Esophagus muscularis mucosa (tissue), 4 donors: ENCODE results near the gene SMIM12. TPM values are rescaled to one million over a fixed set of nuclear protein-coding genes. Genes with fewer than 3 reads are reported as not detected.

Experiments
- DNase-seq: peaks from one replicate; pipeline ENCODE4 v3.0.0-alpha.2; 2017; ENCODE audit errors: extremely low spot score
- H3K27ac ChIP-seq, 4 donors: fragments of 200-600 bp; sonication (generic); replicated peaks in 1 of 4; 1 replicate in 3 of 4; 2 replicates in 1 of 4; pipeline ENCODE4 v1.5.1; 2016 to 2019; ENCODE audit warnings: mild to moderate bottlenecking in 1 of 4
- H3K27me3 ChIP-seq, 4 donors: fragments of 200-600 bp; sonication (generic); one replicate each; pipeline versions ENCODE4 v1.5.1 to v1.6.0; 2016 to 2019
- H3K36me3 ChIP-seq, 4 donors: fragments of 200-600 bp; sonication (generic); one replicate each; pipeline ENCODE4 v1.5.1; 2016 to 2019
- H3K4me1 ChIP-seq, 4 donors: fragments of 200-600 bp; sonication (generic); one replicate each; pipeline ENCODE4 v1.5.1; 2016 to 2019
- H3K4me3 ChIP-seq, 4 donors: fragments of 200-600 bp; sonication (generic); 1 replicate in 2 of 4; 2 replicates in 2 of 4; pipeline ENCODE4 v1.5.1; 2016 to 2019; ENCODE audit warnings: mild to moderate bottlenecking in 4 of 4, moderate library complexity in 1 of 4
- H3K9me3 ChIP-seq, 4 donors: fragments of 200-600 bp; sonication (generic); 1 replicate in 3 of 4; 2 replicates in 1 of 4; pipeline ENCODE4 v1.5.1; 2016 to 2019
- CTCF ChIP-seq, 3 experiments: fragments of 200-600 bp in 2 of 3; fragments of 450-650 bp in 1 of 3; sonication (generic) in 2 of 3; IDR thresholded peaks; one replicate each; pipeline ENCODE4 v1.5.1; 2017 to 2019; ENCODE audit warnings: antibody characterized with exemption in 3 of 3, mild to moderate bottlenecking in 2 of 3, moderate library complexity in 1 of 3
- EP300 ChIP-seq: sonication (generic); formaldehyde crosslinking; IDR thresholded peaks from one replicate; pipeline ENCODE4 v1.6.1; 2017; ENCODE audit warnings: antibody characterized with exemption
- POLR2A ChIP-seq: fragments of 450-650 bp; IDR thresholded peaks from one replicate; pipeline ENCODE4 v1.6.1; 2017; ENCODE audit warnings: antibody characterized with exemption, moderate library complexity, mild to moderate bottlenecking, low read depth
- POLR2AphosphoS5 ChIP-seq, 2 donors: sonication (generic); formaldehyde crosslinking; IDR thresholded peaks; one replicate each; pipeline ENCODE4 v1.6.1; 2017; ENCODE audit warnings: antibody characterized with exemption in 2 of 2
- WGBS: methylation state at CpG from one replicate; pipeline ENCODE4 v1.1.5; 2018; 5-methylcytosine and 5-hydroxymethylcytosine counted together
- intact Hi-C: fragments of 100-400 bp; cut with DNase I; formaldehyde crosslinking; loops from one replicate; pipeline ENCODE4 v1.15.1; 2023
- total RNA-seq, 4 donors: library from RNA; depleted of rRNA; stranded (reverse); fragments of >200 nt; gene quantifications; one replicate each; pipeline versions ENCODE4 v1.1.0 to v1.2.1, GENCODE V29; 2016

Gene SMIM12
- total RNA-seq, 4 donors from 2014 or later = 29.5 to 45.4 (median 39.0) TPM

- intact Hi-C loops = no loop called here
- 61% methylated on average over 4 of the region's 4 CpGs for WGBS
- TF ChIP-seq EP300 = no peak
- TF ChIP-seq POLR2AphosphoS5 (IDR thresholded peaks at IDR 0.05) = no peak
- no peak for TF ChIP-seq CTCF (IDR thresholded peaks at IDR 0.05)
- TF ChIP-seq POLR2A = no peak
- Histone ChIP-seq H3K4me3 (no peak overlapping the region), H3K4me1 (peaks cover 43 to 61% (median 54%) of the 10 kb centered on the region in 4 donors), H3K27ac (peak overlapping the region in 1 of 4 donors; percentile 54), H3K36me3 (peaks cover 0 to 9% (median under 1%) of the 10 kb centered on the region in 4 donors), H3K9me3 (no peaks in the 10 kb centered on the region), H3K27me3 (no peaks in the 10 kb centered on the region)
- no peak for DNase-seq
Observed at GRCh38 chr1:34842952-34843371, 16.6 kb downstream of the SMIM12 start.

GRCh38 chr1:34842073-34842472 is 17.5 kb downstream of the SMIM12 start:
- Histone ChIP-seq H3K9me3 (no peaks in the 10 kb centered on the region), H3K36me3 (peaks cover 0 to 9% (median 0%) of the 10 kb centered on the region in 4 donors), H3K4me3 (no peak overlapping the region), H3K27ac (no peak overlapping the region), H3K27me3 (no peaks in the 10 kb centered on the region), H3K4me1 (peaks cover 43 to 63% (median 48%) of the 10 kb centered on the region in 4 donors)
- no peak for DNase-seq
- intact Hi-C loops = no loop called here
- 80% methylated on average over 3 of the region's 3 CpGs for WGBS
- TF ChIP-seq POLR2A (no peak), POLR2AphosphoS5 (IDR thresholded peaks at IDR 0.05) (no peak), EP300 (no peak), CTCF (IDR thresholded peaks at IDR 0.05) (no peak)

DNA sequence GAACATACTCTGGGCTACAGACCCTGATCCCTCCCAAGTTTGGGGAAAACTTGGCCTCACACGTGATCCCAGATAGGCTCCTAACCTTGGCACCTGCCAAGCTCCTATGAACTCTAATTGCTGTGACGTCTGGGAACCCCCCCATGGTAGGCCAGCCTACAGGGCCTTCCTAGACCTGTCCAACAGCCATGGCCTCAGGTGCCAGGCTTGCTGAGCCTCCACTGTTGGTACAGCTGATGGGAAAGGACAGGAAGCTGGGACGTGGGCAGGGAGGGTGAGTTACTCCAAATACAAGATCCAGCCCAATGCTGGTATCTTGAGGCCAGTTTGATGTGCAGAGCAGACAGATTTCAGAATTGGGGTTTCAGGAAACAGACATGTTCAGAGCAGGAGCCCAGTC is 19.1 kb downstream of the SMIM12 start:
- DNase-seq = peak; percentile 55
- Histone ChIP-seq H3K36me3 (peaks cover 0 to 9% (median 0%) of the 10 kb centered on the region in 4 donors), H3K4me3 (no peak overlapping the region), H3K27ac (no peak overlapping the region), H3K4me1 (peaks cover 32 to 66% (median 36%) of the 10 kb centered on the region in 4 donors), H3K9me3 (no peaks in the 10 kb centered on the region), H3K27me3 (no peaks in the 10 kb centered on the region)
- WGBS = 100% methylated on average over 2 of the region's 3 CpGs
- no peak for TF ChIP-seq POLR2A
- no peak for TF ChIP-seq POLR2AphosphoS5 (IDR thresholded peaks at IDR 0.05)
- TF ChIP-seq EP300 = no peak
- TF ChIP-seq CTCF (IDR thresholded peaks at IDR 0.05) = no peak
- intact Hi-C loops = no loop called here

DNA sequence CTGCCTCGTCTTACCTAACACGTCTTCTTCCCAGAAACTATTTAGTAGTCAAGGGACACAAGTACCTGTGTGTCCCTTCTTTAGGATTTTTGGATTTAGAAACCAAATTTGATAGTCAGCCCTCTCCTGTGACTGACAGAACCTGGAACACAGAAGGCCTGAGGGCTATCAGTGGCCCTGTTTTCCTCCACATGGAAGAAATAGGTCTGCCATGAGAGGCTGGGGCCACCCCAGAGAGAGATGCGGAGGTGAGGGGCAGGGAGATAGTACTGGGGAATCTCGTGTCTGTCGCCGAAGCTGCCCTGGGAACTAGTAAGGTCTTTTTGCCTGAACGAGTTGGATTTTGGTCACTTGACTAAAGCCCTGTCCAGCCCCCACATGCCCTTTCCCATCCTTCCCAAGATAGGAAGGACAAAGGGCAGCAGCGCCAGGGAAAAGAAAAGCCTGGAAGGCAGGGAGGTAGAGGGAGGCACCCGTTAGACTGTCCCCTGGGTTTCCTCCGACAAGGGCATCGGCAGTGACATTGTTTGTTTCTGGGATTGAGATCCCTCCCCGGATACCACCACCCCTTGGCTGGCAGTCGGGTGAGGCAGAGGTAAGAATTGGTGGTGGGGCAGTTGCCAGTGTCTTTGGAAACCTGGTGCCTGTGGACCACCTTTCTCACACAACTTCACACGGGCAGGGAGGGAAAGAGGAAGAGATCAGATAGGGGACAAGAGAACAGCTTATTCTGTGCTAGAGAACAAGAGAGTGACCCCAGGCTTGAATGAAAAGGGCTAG is 19.8 kb downstream of the SMIM12 start:
- peaks cover 26 to 65% (median 31%) of the 10 kb centered on the region in 4 donors for H3K4me1 ChIP-seq
- DNase-seq = peak; percentile 75
- no peak for TF ChIP-seq EP300
- no peak for TF ChIP-seq CTCF (IDR thresholded peaks at IDR 0.05)
- TF ChIP-seq POLR2AphosphoS5 (IDR thresholded peaks at IDR 0.05) = no peak
- TF ChIP-seq POLR2A = no peak

More for the DNA sequence above, 19.8 kb downstream of the SMIM12 start:
- no peaks in the 10 kb centered on the region for H3K27me3 ChIP-seq
- WGBS = 88% methylated on average over 13 of the region's 14 CpGs
- peaks cover 0 to 6% (median 0%) of the 10 kb centered on the region in 4 donors for H3K36me3 ChIP-seq
- no peak overlapping the region for H3K27ac ChIP-seq
- no peak overlapping the region for H3K4me3 ChIP-seq
- intact Hi-C loops = no loop called here
- H3K9me3 ChIP-seq = no peaks in the 10 kb centered on the region
